ENCODE measurements around the gene TNKS2.

TNKS2 gene

GRCh38 chr10:91779011-91779605, 19.1 kb upstream of the TNKS2 start:
- TF ChIP-seq EZH2phosphoT487 (conservative IDR thresholded peaks at IDR 0.05; ENCODE audit: low read length): no peak
- TF ChIP-seq, protein P1, sequence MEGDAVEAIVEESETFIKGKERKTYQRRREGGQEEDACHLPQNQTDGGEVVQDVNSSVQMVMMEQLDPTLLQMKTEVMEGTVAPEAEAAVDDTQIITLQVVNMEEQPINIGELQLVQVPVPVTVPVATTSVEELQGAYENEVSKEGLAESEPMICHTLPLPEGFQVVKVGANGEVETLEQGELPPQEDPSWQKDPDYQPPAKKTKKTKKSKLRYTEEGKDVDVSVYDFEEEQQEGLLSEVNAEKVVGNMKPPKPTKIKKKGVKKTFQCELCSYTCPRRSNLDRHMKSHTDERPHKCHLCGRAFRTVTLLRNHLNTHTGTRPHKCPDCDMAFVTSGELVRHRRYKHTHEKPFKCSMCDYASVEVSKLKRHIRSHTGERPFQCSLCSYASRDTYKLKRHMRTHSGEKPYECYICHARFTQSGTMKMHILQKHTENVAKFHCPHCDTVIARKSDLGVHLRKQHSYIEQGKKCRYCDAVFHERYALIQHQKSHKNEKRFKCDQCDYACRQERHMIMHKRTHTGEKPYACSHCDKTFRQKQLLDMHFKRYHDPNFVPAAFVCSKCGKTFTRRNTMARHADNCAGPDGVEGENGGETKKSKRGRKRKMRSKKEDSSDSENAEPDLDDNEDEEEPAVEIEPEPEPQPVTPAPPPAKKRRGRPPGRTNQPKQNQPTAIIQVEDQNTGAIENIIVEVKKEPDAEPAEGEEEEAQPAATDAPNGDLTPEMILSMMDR (IDR thresholded peaks at IDR 0.05; ENCODE audit: insufficient read depth, low read length, poor library complexity, severe bottlenecking): no peak
- H3K9ac ChIP-seq (ENCODE audit: low read length): no peak overlapping the region
- no peaks in the 10 kb centered on the region for H3K79me2 ChIP-seq (ENCODE audit: insufficient read depth, low read length)
- no peaks in the 10 kb centered on the region for H3K9me3 ChIP-seq (ENCODE audit: insufficient read depth, low read length)
- H3F3A ChIP-seq (ENCODE audit: insufficient read depth): no peaks in the 10 kb centered on the region
- no peaks in the 10 kb centered on the region for H3K9me2 ChIP-seq (replicated peaks; ENCODE audit: insufficient read depth, low read length)
- no peak overlapping the region for H3K27ac ChIP-seq (ENCODE audit: low read depth, low read length)
- no peak overlapping the region for H2AFZ ChIP-seq (ENCODE audit: low read depth, low read length, severe bottlenecking)
- no peak overlapping the region for H3K4me2 ChIP-seq (ENCODE audit: low read depth, low read length, poor library complexity, severe bottlenecking)
- H3K27me3 ChIP-seq (ENCODE audit: low read length): no peaks in the 10 kb centered on the region
- no peak overlapping the region for H3K4me3 ChIP-seq (ENCODE audit: insufficient read depth, low read length, poor library complexity, severe bottlenecking)
- H3K36me3 ChIP-seq (ENCODE audit: low read length): no peaks in the 10 kb centered on the region
- no peaks in the 10 kb centered on the region for H4K20me1 ChIP-seq (ENCODE audit: low read depth, low read length)

DNA sequence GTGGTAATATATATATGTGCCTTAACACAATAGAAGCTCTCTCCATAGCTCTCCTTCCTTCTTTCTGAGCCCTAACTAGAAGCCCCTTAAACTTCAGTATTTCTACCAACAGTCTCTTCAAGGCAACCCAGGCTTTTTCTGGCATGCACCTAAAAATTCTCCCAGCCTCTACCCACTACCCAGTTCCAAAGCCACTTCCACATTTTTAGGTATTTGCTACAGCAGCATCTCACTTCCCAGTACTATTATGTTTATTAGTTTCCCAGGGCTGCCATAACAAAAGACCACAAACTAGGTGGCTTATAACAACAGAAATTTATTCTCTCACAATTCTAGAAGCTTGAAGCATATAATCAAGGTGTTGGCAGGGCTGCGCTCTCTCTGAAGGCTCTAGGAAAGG, 15.7 kb upstream of the TNKS2 start:
- no peaks in the 10 kb centered on the region for H3K27me3 ChIP-seq (ENCODE audit: low read length)
- H3K36me3 ChIP-seq (ENCODE audit: low read length): no peaks in the 10 kb centered on the region
- no peaks in the 10 kb centered on the region for H3F3A ChIP-seq (ENCODE audit: insufficient read depth)
- no peak overlapping the region for H3K9ac ChIP-seq (ENCODE audit: low read length)
- no peaks in the 10 kb centered on the region for H4K20me1 ChIP-seq (ENCODE audit: low read depth, low read length)
- H3K9me3 ChIP-seq (ENCODE audit: insufficient read depth, low read length): no peaks in the 10 kb centered on the region
- no peak overlapping the region for H3K4me3 ChIP-seq (ENCODE audit: insufficient read depth, low read length, poor library complexity, severe bottlenecking)
- TF ChIP-seq EZH2phosphoT487 (conservative IDR thresholded peaks at IDR 0.05; ENCODE audit: low read length): no peak
- TF ChIP-seq, protein P1 (IDR thresholded peaks at IDR 0.05; ENCODE audit: insufficient read depth, low read length, poor library complexity, severe bottlenecking): no peak
- no peak overlapping the region for H3K4me2 ChIP-seq (ENCODE audit: low read depth, low read length, poor library complexity, severe bottlenecking)
- H3K27ac ChIP-seq (ENCODE audit: low read depth, low read length): no peak overlapping the region
- no peaks in the 10 kb centered on the region for H3K9me2 ChIP-seq (replicated peaks; ENCODE audit: insufficient read depth, low read length)
- no peaks in the 10 kb centered on the region for H3K79me2 ChIP-seq (ENCODE audit: insufficient read depth, low read length)
- H2AFZ ChIP-seq (ENCODE audit: low read depth, low read length, severe bottlenecking): no peak overlapping the region

GRCh38 chr10:91785830-91786229, 12.4 kb upstream of the TNKS2 start:
- H3K9me3 ChIP-seq (ENCODE audit: insufficient read depth, low read length): no peaks in the 10 kb centered on the region
- no peak overlapping the region for H3K4me3 ChIP-seq (ENCODE audit: insufficient read depth, low read length, poor library complexity, severe bottlenecking)
- H3K27ac ChIP-seq (ENCODE audit: low read depth, low read length): no peak overlapping the region
- H3K9ac ChIP-seq (ENCODE audit: low read length): no peak overlapping the region
- no peaks in the 10 kb centered on the region for H3F3A ChIP-seq (ENCODE audit: insufficient read depth)
- H3K9me2 ChIP-seq (replicated peaks; ENCODE audit: insufficient read depth, low read length): no peaks in the 10 kb centered on the region
- no peak overlapping the region for H2AFZ ChIP-seq (ENCODE audit: low read depth, low read length, severe bottlenecking)
- H3K36me3 ChIP-seq (ENCODE audit: low read length): no peaks in the 10 kb centered on the region
- no peaks in the 10 kb centered on the region for H4K20me1 ChIP-seq (ENCODE audit: low read depth, low read length)
- no peak for TF ChIP-seq EZH2phosphoT487 (conservative IDR thresholded peaks at IDR 0.05; ENCODE audit: low read length)
- TF ChIP-seq, protein P1 (IDR thresholded peaks at IDR 0.05; ENCODE audit: insufficient read depth, low read length, poor library complexity, severe bottlenecking): no peak
- no peaks in the 10 kb centered on the region for H3K79me2 ChIP-seq (ENCODE audit: insufficient read depth, low read length)
- no peak overlapping the region for H3K4me2 ChIP-seq (ENCODE audit: low read depth, low read length, poor library complexity, severe bottlenecking)
- no peaks in the 10 kb centered on the region for H3K27me3 ChIP-seq (ENCODE audit: low read length)

Data from SU-DHL-6 (cell line).